NCI-H510A (cell line): ENCODE measurements around the gene DELE1.
"Not testable (repeated sequence)": the region's sequence is repeated elsewhere in the genome, so short reads cannot be mapped to it uniquely, and the experiment has no call there.

Experiments used
- DNase-seq: peaks from one replicate; lab custom pipeline; 2025; lab: John Stamatoyannopoulos, UW

Gene DELE1

DNA sequence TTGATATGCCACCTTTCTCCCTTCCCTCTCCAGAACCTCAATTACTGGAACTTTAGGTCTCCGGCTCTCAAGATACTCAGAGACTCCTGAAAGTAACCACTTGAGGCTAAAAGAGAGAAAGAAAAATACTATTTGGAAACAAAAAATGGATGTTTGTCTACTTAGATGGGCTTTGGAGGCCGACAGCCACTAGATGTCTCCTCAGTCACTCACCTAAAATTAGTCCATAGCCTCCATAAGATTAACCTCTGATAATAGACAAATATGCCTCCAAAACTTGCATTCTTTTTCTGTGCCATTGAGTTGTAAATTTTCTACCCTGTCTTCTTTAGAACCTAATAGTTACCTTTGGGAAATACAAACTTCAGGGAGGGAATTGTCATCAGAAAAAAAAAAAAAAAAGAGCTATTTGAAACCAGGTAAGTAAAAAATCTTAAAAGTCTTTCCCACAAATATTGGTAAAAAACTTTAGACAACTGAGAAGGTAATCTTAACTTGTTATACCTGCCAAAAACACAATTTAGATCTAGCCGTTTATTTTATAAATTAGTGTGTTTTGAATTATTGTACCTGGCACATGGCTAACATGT lies 34.3 kb upstream of the DELE1 start:
- DNase-seq = no peak

DNA sequence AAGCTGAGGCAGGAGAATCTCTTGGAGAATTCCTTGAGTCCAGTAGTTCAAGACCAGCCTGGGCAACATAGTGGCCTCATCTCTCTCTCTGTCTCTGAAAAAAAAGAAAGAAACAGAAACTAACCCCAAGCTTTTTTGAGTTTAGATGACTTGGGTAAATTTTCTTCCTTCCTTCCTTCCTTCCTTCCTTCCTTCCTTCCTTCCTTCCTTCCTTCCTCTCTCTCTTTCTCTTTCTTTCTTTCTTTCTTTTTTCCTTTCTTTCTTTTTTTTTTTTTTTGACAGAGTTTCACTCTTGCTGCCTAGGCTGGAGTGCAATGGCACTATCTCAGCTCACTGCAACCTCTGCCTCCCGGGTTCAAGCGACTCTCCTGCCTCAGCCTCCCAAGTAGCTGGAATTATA lies 33.2 kb upstream of the DELE1 start:
- DNase-seq = not testable (repeated sequence)

DNA sequence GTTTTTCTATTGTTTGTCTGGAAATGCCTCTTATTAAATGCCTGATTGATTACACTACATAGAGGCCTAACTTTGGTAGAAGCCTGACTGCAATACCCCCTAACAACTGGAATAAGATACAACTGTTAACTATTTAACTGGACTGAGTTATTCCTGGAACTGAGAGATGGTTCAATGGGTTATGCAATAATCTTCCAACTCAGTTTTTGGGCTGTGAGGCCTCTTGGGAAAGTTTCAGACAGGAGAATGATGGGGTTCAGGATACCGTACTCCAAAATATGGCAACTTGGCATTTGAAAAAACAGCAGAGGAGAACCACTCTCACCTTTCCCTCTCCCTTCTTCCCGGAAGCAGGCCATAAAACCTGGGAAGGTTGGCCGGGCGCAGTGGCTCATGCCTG lies 26.2 kb upstream of the DELE1 start:
- DNase-seq = no peak

DNA sequence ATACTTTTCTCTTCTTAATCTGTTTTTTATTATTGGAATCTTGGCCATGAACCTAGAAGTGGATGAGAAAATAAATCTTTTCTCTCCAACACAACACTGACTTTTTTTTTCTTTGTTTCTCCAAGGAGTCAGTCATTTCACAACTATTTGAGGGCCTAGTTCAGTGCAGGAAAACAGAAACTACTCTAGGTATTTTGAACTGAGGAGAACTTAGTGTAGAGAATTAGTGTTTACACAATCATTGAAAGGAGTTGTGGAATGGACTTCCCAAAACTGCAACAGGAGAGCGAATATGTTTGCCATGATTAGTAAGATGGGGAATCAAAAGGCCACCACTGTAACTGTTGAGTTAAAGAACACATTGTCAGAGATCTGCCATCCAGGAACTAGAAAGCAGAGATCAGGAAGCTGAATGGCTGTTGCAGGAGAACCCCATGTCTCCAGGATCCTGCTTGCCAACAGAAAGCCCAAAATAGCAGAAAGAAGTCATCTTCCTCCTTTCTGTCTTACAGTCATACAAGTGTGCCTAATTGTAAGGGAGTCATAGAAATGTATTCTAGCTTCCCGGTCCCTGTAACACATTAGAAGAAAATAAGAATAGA lies 25.1 kb upstream of the DELE1 start:
- DNase-seq = no peak

DNA sequence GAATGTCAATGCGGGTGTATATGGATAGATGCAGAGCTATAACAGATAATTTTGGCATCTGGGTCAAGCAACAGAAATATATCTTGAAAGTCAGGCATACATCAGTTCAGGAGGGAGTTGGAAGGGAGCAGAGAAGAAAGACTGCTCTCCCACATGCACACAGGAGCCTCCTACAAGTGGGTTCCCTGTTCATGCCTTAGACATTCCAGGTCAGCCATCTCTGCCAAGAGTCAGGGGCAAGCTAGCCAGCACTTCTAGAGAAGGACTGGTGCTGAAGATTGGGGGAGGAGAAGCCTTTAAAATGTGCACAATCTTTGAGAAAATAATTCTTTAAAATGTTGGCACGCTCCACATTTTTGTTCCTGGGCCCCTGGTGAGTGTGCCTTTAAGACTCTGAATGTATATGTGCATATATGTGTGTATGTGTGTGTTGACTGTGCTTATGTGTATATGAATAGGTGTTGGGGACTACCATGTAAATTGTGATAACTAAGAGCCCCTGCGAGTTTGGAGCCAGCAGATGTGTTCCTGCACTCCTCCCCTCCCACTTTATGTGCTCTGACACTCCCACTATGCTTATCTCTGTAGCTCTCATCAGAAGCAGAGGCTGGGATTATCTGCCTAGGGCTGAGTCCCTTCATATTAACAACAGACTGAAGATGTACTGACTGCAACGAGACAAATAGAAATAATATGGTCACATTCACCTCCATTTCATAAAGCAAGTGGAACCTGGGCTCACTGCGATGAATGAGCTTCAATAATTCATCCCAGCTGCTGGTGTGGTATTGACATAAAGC lies 21.5 kb upstream of the DELE1 start:
- DNase-seq = no peak

DNA sequence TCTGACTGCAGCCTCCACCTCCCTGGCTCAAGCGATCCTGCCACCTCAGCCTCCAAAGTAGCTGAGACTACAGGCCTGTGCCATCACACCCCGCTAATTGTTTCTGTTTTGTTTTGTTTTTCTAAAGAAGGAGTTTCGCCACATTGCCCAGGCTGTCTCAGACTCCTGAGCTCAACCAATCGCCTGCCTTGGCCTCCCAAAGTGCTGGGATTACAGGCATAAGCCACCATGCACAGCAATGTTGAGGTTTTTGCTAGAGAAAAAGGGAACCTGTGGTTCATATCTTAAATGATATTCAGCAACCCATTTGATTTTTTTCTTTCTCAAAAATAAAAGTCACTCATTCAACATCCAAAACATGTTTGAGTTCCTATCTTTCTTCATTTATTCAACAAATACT lies 20.4 kb upstream of the DELE1 start:
- DNase-seq = no peak

DNA sequence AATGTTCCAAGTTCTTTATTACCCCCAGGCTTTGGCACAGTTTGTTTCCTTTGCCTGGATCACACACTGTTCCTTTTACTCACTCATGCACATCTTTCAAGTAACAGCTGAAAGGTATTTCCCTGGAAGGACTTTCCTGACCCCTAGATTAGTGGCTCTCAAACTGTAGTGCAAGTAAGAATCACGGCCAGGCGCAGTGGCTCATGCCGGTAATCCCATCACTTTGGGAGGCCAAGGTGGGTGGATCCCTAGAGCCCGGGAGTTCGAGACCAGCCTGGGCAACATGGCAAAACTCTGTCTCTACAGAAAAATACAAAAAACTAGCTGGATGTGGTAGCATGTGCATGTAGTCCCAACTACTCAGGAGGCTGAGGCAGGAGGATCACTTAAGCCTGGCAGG lies 19.1 kb upstream of the DELE1 start:
- DNase-seq = no peak

DNA sequence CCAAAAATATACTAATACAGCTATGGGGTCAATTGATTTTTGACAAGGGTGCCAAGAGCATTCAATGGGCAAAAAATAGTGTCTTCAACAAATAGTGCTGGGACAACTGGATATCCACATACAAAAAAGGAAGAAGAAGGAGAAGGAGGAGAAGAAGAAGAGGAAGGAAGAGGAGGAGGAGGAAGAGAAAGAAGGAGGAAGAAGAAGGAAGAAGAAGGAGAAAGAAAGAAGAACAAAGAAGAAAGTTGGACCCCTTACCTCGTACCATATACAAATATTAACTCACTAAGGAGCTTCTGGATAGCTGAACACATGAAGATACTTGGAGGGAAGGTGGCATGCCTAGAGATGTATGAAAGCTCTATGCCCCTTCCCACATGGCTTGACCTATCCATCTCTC lies 17.2 kb upstream of the DELE1 start:
- DNase-seq = no peak

DNA sequence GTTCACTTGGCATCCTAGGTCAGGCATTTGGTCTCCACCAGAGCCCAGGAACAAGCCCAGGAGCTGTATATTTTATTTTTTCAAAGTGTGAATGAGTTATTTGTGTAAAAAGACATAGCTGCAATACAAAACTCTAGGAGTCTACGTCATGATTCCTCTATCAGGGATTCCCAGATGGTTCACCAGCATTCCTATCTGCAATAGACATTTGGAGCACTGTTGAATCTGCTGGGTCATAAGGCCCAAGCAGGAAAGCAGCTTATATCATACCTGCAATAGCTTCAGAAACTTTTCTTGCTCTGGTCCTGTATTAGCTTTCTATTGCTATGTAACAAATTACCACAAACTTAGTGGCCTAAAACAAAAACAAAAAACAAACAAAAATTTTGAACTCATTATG lies 16.7 kb upstream of the DELE1 start:
- DNase-seq = no peak

DNA sequence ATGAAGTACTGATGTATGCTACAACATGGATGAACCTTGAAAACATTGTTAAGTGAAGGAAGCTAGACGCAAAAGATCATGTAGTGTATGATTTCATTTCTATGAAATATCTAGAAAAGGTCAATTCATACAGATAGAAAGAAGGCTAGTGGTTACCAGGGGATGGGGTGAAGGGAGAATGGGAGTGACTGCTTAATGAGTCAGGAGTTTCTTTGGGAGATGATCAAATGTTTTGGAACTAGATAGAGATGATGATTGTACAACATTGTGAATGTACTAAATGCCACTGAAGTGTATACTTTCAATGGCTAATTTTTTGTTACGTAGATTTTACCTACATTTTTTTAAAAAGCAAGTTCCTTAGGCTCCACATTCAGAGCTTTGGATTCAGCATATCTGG lies 14.9 kb upstream of the DELE1 start:
- DNase-seq = no peak

DNA sequence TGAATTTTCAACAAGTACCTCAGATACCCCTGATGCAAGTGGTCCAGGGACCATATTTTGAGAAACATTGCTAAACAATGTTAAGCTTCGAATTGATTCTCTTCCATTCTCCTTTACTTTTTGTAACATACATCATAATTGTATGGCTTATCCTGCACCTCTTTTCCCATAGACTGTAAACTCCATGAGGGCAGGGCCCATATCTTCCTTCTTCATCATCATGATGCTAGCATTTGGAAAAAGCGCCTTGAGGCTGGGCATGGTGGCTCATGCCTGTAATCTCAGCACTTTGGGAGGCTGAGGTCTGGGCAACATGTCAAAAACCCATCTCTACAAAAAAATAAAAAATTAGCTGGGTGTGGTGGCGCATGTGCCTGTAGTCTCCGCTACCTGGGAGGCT lies 14.5 kb upstream of the DELE1 start:
- DNase-seq = no peak

DNA sequence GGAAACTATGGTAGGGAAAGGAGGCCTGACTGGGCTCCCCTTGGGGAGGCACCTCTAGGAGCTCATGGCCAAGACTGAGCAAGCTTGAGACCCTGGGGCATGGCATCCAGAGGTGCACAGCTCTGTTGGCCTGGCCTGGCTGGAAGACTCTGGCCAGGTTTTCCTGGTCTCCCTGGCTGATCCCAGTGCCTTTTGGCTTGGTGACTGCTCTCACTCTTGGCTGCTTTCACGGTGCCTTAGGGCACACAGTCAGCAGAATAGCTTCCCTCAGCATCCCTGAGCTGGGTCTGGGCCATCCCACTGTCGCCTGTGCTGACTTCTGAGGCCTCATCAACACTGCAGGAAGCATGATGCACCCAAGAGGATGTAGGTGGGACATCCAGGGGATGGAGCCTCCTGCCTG lies 13.4 kb upstream of the DELE1 start:
- DNase-seq = no peak

DNA sequence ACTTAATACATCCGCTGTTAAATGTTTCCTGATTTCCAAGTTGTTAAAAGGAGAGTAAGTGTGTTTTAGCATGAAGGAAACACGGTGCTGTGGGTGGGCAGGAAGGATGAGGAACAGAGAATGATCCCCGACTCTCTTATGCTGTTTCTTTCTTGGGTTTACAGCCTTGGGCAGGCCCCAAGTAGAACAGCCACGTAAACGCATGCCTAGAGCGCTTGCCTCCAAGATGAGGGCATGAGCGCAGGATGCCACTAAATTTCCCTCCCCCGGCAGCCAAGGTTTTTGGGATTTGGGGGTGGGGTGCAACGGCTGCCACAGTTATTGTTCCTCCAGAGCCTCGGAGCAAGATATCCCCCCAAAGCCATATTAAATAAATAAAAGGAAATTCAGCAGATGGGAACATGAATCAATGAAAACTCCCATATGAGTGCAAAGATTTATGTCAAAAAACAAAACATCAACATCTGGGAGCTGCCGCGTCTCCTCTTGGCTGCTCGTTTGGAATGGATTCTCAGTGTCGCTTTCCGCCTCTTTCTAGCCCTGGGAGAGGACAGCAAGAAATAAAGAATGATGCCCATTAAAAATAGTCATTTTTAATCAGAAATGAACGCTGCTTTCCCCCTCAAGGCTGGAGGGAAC lies 10.0 kb upstream of the DELE1 start:
- no peak for DNase-seq

DNA sequence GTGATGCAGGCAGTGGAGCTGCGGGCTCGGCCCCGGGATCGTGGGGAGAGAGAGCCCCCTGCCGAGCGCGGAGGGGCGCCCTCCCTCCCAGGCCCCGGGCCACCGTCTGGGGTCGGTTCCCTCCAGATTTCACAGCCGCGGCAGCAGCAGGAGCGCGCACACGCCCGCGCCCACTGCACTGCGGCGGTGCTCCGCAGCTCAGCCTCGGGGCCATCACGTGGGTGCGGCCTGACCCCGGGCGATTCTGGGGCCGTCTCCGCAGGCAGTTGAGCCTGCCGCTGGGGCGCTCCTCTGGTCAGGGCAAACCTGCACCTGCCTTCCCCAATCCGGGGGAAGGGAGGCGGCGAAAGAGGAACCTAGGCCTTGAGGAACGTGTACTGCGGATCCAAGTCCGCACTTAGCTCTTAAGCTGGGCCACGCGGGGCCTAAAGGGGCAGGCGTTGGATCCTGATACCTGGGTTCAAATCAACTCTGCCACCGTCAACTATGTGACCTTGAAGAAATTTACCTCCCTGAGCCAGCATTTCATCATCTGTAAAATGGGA lies 9.4 kb upstream of the DELE1 start:
- no peak for DNase-seq

DNA sequence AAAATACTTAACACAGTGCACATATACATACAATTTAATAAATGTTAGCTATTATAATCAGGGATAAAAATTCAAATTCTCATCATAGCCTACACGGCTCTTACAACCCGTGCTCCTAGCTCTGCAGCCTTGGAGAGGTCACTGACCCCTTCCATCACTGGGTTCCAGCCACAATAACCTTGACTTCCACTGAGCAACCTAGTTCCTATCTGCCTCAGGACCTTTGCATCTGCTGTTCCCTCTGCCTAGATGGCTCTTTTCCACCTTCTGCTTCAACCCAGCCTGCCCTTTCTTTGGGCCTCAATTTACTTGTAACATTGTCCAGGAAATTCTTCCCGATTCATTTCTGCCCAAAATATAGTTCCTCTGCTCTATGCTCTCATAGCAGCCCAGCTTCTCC lies 8.9 kb upstream of the DELE1 start:
- DNase-seq = no peak

DNA sequence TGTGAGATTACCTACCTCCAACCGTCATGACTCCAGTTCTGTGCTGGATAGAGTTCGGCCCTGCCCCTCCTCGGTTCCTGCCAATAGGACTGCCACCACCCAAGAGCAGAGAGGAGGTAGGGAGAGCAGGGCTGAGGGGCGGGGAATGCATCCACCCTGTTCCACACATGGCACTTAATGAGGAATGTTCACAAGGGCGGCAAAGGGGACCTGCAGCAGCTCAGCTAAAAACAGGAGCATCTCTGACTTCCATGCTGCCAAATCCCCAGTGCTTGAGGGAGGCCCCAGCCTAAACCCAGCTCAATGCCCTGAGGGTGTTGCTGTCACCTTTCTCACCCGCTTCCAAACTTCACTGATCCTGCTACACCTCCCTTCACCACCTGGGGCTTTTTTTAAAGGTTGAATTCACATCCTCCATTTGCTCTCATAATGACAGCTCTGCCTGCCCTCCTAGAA lies 7.8 kb upstream of the DELE1 start:
- DNase-seq = no peak

DNA sequence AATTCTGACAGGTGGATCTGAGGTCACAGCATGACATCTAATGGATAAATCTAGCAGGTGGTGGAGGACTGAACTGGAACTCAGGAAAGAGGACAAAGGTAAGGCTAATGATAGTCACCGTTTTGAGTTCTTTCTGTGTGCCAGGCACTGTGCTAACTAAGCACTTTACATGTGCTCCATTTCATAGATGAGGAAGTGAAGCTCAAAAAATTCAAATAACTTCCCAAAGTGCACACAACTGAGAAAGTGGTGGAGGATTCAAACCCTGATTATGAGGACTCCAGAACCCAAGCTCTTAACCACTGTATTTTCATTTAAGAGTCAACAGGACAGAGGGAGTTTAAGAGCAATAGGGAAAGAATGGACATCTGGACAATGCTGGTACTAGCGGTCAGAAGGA lies 7.1 kb upstream of the DELE1 start:
- no peak for DNase-seq

DNA sequence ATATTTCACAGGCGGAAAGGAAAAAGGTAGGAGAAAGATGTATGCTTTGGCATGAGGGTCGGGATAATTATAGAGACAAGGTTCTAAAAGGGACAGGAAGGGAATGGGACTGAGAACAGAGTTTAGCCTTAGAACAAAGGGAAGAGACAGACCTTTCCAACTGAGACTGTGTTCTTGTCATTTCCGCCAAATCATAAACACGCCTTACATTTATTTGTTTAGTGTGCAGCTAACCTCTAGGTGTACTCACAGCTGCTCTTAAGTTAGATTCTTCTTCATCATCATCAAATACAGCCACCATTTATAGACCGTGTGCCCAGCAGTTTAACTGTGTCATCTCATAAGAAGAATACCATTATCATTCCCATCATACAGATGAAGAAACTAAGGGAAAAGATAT lies 5.9 kb upstream of the DELE1 start:
- no peak for DNase-seq

DNA sequence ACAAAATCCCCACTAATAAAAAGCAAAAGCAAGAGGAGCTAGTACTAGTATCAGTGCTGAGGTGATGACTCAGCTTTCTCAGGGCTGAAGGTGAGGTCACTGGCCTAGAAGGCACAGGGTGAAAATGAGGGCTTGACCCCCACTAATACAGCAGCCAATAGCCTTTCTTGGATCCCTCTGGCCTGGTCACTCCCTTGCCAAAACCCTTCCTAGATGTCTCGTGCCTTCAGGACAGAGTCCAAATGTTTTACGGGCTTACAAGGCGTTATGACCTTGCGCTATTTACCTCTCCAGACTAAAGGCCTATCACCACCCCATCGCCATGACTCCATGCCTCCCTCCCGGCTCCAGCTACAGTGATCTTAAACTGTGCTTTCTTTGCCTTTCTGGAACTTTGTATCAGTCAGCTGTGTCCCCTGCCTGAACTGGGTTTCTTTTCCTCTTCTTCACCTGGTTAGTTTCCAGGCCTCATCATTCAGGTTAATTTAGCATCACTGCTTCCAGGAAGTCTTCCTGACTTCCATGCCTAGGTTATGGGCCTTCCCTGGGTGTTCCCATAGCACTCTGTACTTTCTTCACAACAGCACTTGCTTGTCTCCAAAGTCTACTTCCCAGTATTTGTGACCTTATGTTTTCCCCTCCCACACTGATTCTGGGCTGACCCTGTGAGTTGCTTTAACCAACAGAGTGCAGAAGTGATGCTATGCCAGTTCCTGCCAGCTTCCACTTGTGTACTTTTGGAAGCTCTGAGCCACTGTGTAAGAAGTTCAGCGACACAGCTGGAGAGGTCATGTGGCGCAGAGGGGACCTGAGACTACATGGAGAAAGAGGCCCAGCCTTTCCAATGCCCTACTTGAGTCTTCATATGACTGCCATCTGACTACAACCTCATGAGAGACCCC lies 4.2 kb upstream of the DELE1 start:
- DNase-seq = no peak

DNA sequence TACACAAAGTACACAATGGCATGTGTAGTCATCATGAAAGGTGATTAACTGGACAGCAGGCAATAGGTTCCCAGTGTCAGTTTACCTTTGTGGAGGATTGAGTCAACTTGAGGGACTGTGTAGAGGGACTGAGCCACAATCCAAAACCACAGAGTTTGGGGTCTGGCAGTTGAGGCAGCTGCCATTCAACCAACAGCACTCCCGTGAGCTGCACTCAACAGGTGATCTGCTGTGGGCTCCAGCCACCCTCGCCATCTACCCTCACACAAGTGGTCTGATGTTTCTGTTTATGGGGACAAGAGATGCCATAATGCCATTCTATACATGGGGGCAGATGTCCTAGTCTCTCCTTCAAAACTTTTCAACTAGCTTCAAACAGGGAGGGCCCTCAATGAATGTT lies 2.9 kb upstream of the DELE1 start:
- DNase-seq = no peak

DNA sequence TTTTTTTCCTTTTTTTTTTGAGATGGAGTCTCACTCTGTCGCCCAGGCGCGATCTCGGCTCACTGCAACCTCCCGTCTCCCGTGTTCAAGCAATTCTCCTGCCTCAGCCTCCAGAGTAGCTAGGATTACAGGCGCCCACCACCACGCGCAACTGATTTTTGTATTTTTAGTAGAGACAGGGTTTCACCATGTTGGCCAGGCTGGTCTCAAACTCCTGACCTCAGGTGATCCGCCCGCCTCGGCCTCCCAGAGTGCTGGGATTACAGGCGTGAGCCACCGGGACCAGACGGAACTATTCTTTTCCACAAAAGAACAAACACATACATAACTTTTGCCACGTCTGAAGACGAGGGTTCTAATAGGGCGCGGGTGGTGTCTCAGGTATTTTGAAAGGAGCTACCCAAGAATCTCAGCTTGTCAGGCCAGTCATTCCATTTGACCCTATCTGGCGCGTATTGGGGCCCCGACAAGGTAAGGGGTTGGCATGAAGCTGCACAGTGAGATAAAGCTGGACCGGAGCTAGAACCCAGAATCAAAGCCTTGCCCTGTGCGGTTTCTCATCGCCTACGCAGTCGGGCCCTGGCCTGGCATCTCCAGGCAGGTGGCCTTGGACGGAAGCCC lies 734 bp upstream of the DELE1 start:
- not testable (repeated sequence) for DNase-seq
